Kidney (tissue), 14 donors: ENCODE results near the gene STAG1. TPM values are rescaled to one million over a fixed set of nuclear protein-coding genes. Genes with fewer than 3 reads are reported as not detected.

ENCODE experiments used
- DNase-seq, 5 donors: peaks; one replicate each; pipeline ENCODE4 v3.0.0-alpha.2; 2013 to 2020
- FAIRE-seq: peaks from 2 replicates; lab custom pipeline; 2012; peaks lifted over from hg19 to GRCh38; lab: Jason Lieb, UNC
- H3K27ac ChIP-seq, 2 donors: one replicate each; pipeline ENCODE4 v1.7.0; 2013; ENCODE audit warnings: low read depth in 2 of 2, low read length in 2 of 2, inconsistent platforms in 1 of 2
- H3K27me3 ChIP-seq: one replicate; pipeline ENCODE4 v1.7.1; 2013; ENCODE audit warnings: low read length, inconsistent platforms; ENCODE audit not compliant: control insufficient read depth, insufficient read depth
- H3K36me3 ChIP-seq, 3 donors: one replicate each; pipeline versions ENCODE4 v1.7.0 to v1.7.1; 2013; ENCODE audit warnings: low read length in 3 of 3, control low read depth in 1 of 3, inconsistent platforms in 1 of 3; ENCODE audit not compliant: insufficient read depth in 3 of 3, control insufficient read depth in 2 of 3
- H3K4me1 ChIP-seq, 3 donors: one replicate each; pipeline versions ENCODE4 v1.7.0 to v1.7.1; 2013; ENCODE audit warnings: low read length in 3 of 3, inconsistent platforms in 1 of 3, low read depth in 1 of 3; ENCODE audit not compliant: control insufficient read depth in 2 of 3, insufficient read depth in 2 of 3
- H3K4me3 ChIP-seq, 3 donors: one replicate each; pipeline versions ENCODE4 v1.7.0 to v1.8.1; 2013; ENCODE audit warnings: low read length in 3 of 3, control low read depth in 1 of 3, inconsistent platforms in 1 of 3
- H3K9ac ChIP-seq, 3 donors: one replicate each; pipeline versions ENCODE4 v1.7.0 to v1.7.1; 2013; ENCODE audit warnings: low read length in 3 of 3, control low read depth in 1 of 3, inconsistent platforms in 1 of 3
- H3K9me3 ChIP-seq, 3 donors: one replicate each; pipeline versions ENCODE4 v1.7.0 to v1.7.1; 2013; ENCODE audit warnings: low read length in 3 of 3, control low read depth in 1 of 3, inconsistent platforms in 1 of 3; ENCODE audit not compliant: control insufficient read depth in 2 of 3, insufficient read depth in 1 of 3
- intact Hi-C: fragments of 100-400 bp; cut with DNase I; formaldehyde crosslinking; loops from one replicate; pipeline ENCODE4 v1.11.1; 2022
- polyA plus RNA-seq: library from polyadenylated mRNA; stranded (reverse); fragments of 350-450 nt; fragmentation: Illumina TruSeq; extraction: RNeasy Lipid Tissue Mini Kit (QIAGEN cat#74804); gene quantifications from one replicate; pipeline ENCODE4 v1.2.3, GENCODE V29; 2014; ENCODE audit warnings: low read depth, low replicate concordance; ENCODE audit not compliant: insufficient read depth
- total RNA-seq: library from RNA; stranded (reverse); fragmentation: NEBNext Ultra II Directional; extraction: Animal tissue kit (Norgen Biotek cat#: 25700); gene quantifications from one replicate; pipeline ENCODE4 v1.2.1, GENCODE V29; 2021
- TF ChIP-seq, protein P1 (sequence below): IDR thresholded peaks from 3 replicates; pipeline ENCODE4 v1.5.1; 2012; ENCODE audit warnings: mild to moderate bottlenecking, moderate library complexity, borderline replicate concordance; ENCODE audit not compliant: insufficient read depth; ENCODE audit errors: extremely low read depth
- donor health status: control.
- donor health status: control.
- donor health status: control.
- donor health status: control.
- donor health status: control.
- donor health status: DM: yes; HTN: yes; CAD: no.
- donor health status: Normal renal cell carcinoma (clear cell type).

STAG1 gene
- total and polyA plus RNA-seq, 2 donors from 2014 or later, result 7.8 to 49.9 TPM

DNA sequence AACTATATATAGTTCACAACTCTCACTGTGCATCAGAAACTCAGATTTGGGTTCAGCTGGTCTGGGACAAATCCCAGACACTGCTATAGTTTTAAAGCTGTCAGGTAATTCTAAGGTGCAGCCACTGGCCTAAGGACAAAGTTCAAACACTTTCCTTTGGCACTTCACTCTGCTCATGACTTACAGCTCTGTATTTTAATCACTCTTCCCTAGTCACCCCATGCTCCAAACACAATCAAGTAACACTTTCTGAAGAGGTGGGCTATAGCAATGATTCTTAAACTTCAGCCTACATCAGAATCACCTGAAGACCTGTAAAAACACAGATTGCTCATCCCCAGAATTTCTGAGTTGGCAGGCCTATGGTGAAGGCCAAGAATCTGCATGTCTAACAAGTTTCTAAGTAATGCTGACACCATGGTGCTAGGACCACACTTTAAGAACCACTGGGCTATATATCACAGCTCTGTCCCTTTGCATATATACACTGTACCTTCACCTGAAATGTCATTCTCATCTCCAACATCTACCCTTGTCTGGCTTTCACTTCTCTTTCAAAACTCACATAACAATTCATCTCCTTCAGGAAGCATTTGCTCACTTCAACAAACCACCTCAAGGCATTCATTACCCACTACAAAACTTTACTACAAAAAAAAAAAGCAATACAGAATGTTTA, 21.4 kb downstream of the STAG1 start:
- Histone ChIP-seq H3K4me3 (no peak overlapping the region), H3K36me3 (no peaks in the 10 kb centered on the region), H3K9ac (no peak overlapping the region), H3K27ac (no peak overlapping the region), H3K9me3 (no peaks in the 10 kb centered on the region), H3K27me3 (no peaks in the 10 kb centered on the region), H3K4me1 (peaks cover 0 to 30% (median 14%) of the 10 kb centered on the region in 3 donors)
- FAIRE-seq (no peak), DNase-seq (no peak)
- TF ChIP-seq, protein P1, sequence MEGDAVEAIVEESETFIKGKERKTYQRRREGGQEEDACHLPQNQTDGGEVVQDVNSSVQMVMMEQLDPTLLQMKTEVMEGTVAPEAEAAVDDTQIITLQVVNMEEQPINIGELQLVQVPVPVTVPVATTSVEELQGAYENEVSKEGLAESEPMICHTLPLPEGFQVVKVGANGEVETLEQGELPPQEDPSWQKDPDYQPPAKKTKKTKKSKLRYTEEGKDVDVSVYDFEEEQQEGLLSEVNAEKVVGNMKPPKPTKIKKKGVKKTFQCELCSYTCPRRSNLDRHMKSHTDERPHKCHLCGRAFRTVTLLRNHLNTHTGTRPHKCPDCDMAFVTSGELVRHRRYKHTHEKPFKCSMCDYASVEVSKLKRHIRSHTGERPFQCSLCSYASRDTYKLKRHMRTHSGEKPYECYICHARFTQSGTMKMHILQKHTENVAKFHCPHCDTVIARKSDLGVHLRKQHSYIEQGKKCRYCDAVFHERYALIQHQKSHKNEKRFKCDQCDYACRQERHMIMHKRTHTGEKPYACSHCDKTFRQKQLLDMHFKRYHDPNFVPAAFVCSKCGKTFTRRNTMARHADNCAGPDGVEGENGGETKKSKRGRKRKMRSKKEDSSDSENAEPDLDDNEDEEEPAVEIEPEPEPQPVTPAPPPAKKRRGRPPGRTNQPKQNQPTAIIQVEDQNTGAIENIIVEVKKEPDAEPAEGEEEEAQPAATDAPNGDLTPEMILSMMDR, result no peak
- intact Hi-C loops, result no loop called here

DNA sequence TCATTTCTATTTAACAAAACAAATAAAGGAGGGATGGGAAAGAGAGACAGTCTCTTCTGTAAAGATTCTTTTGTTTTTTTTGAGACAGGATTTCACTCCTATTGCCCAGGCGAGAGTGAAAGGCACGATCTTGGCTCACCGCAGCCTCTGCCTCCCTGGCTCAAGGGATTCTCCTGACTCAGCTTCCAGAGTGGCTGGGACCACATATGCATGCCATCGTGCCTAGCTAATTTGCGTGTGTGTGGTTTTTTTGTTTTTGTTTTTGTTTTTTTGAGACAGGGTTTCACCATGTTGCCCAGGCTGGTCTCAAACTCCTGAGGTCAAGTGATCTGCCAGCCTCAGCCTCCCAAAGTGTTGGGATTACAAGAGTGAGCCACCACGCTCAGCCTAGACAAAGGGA, 23.3 kb downstream of the STAG1 start:
- no peak for FAIRE-seq
- Histone ChIP-seq H3K9me3 (no peaks in the 10 kb centered on the region), H3K4me1 (peaks cover 0 to 30% (median 14%) of the 10 kb centered on the region in 3 donors), H3K27me3 (no peaks in the 10 kb centered on the region), H3K9ac (no peak overlapping the region), H3K36me3 (no peaks in the 10 kb centered on the region), H3K27ac (no peak overlapping the region), H3K4me3 (peak overlapping the region in 2 of 3 donors; percentile 19 to 26)
- DNase-seq, result no peak
- TF ChIP-seq, protein P1, result no peak
- intact Hi-C loops, result no loop called here

DNA sequence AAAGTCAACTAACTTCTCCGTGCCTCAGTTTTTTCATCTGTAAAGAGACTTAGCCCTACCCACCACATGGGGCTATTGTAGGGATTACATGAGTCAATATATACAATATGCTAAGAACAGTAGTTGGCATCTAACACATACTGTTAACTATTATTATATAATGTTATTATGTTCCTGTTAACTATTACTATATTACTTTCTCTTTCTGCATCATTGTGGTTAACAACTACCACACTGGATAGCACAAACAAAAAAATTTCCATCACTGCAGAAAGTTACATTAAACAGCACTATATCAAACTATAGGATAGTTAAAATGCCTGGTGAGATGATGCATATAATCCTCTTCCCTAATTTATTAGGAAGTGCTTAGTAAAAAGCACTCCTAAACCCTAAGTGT, 23.7 kb downstream of the STAG1 start:
- Histone ChIP-seq H3K27me3 (no peaks in the 10 kb centered on the region), H3K4me1 (peaks cover 0 to 30% (median 14%) of the 10 kb centered on the region in 3 donors), H3K9ac (no peak overlapping the region), H3K36me3 (no peaks in the 10 kb centered on the region), H3K4me3 (peak overlapping the region in 2 of 3 donors; percentile 19 to 26), H3K27ac (no peak overlapping the region), H3K9me3 (no peaks in the 10 kb centered on the region)
- intact Hi-C loops, result no loop called here
- no peak for DNase-seq
- TF ChIP-seq, protein P1, result no peak
- FAIRE-seq, result no peak
